Limb (tissue), 2 donors: ENCODE measurements around the gene SLC38A9.
"Not testable (repeated sequence)": the region's sequence is repeated elsewhere in the genome, so short reads cannot be mapped to it uniquely, and the experiment has no call there.

Source experiments
- DNase-seq, 2 donors: peaks; one replicate each; pipeline ENCODE4 v3.0.0-alpha.2; 2016; ENCODE audit errors: extremely low spot score in 2 of 2

The SLC38A9 gene

DNA sequence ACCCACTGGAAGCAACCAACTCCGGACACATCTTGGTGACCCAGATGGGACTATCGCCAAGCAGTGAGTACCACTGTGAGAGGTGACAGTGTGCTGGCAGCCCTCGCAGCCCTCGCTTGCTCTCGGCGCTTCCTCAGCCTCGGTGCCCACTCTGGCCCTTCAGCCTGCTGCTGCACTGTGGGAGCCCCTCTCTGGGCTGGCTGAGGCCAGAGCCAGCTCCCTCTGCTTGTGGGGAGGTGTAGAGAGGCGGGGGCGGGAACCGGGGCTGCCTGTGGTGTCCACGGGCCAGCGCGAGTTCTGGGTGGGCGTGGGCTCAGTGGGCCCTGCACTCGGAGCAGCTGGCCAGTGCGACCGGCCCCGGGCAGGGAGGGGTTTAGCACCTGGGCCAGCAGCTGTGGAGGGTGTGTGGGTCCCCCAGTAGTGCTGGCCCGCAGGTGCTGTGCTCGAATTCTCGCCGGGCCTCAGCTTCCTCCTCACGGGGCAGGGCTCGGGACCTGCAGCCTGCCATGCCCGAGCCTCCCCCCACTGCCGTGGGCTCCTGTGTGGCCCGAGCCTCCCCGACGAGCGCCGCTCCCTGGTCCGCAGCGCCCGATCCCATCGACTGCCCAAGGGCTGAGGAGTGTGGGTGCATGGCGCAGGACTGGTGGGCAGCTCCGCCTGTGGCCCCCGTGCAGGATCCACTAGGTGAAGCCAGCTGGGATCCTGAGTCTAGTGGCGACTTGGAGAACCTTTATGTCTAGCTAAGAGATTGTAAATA, 98.8 kb downstream of the SLC38A9 start:
- DNase-seq: no peak

DNA sequence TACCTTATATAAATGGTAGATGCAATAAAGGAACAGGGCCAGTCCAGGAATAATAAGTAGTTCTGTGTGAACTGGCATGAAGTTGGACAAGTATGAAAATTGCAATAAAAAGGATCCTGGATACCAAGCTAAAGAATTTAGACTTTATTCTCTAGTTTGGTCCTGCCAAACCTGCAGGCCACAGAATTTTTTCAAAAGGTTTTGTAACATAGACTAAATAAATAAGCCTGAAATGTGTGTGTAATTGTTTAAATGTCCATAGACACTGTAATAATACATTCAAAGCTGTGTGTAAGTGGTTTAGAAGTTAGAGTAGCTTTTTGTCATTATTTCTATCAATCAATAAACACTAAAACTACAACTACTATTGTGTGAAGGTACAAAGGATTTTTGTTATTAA, 101.6 kb downstream of the SLC38A9 start:
- DNase-seq: no peak

DNA sequence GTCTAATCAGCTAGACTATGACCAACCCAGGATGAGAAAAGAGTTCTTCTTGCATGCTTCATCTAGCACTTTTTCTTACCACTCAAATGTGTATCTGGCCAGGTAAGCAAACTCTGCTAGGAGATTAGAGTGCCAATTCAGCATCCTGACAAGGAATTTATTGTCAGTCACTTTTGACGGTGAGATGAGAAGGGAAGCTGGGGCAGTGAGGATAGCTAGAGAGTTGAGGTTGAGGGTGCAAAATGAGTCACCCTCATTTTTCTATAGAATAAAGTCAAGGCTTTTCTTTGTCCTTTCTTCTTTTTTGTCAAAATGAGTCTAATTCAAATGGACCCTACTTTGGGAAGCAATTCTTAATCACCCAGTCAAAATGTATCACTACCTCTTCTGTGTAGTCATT, 102.7 kb downstream of the SLC38A9 start:
- DNase-seq: no peak

DNA sequence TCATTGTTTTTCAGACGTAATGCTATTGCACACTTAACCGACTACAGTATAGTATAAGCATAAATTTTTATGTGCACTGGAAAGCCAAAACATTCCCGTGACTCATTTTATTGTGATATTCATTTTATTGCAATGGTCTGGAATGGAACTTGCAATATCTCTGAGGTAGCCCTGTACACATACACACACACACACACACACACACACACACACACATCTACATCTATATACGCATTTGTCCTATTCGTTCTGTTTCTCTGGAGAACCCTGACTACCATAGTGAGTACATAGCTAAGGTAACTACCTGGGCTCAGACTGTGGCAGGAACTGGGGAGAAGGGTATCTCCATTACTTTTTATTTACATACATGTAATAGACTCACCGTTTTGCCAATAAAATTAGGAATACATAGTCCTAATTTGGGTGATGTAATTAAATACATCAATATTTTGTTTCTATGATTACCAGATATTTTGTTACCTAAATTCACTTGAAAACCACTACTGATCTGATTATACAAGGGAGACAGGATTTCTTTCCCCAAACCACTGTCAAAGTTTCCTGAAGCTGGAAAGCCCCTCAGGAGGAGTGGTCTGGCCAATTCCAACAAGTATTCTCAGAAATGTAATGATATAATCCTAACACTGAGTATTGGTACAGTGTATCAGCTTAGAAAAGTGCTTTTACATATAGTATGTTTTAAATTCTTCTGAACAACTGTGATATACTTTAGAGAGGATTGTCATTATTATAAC, 103.4 kb downstream of the SLC38A9 start:
- no peak for DNase-seq

DNA sequence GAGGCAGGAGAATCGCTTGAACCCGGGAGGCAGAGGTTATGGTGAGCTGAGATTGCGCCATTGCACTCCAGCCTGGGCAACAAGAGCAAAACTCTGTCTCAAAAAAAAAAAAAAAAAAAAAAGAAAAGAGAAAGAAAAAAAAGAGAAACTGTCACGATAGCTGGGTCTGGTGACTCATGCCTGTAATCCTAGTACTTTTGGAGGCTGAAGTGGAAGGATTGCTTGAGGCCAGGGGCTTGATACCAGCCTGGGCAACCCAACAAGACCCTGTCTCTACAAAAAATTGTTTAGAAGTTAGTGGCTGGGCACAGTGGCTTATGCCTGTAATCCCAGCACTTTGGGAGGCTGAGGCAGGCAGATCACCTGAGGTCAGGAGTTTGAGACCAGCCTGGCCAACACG, 104.8 kb downstream of the SLC38A9 start:
- DNase-seq: not testable (repeated sequence)

DNA sequence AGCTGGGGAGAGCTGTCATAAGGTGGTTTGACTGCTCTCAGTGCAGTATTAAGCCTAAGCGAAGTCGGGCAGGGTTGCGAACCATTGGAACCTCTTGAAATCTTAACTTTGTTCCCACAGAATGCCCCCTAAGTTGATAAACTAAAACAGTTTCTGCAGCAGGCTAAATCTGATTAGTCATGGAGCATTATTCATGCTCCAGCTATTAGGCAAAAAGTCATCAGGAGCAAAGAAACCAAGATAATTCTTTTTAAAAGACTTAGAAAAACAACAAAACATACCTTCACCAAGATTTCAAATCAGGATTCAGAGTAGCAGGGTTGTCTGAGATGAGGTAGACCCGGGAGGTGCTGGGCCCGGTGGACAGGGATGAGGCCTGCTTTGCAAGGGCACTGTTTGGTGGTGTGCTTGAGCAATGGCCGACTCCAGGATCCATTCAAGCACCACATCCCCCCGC, 107.5 kb downstream of the SLC38A9 start:
- DNase-seq: no peak

DNA sequence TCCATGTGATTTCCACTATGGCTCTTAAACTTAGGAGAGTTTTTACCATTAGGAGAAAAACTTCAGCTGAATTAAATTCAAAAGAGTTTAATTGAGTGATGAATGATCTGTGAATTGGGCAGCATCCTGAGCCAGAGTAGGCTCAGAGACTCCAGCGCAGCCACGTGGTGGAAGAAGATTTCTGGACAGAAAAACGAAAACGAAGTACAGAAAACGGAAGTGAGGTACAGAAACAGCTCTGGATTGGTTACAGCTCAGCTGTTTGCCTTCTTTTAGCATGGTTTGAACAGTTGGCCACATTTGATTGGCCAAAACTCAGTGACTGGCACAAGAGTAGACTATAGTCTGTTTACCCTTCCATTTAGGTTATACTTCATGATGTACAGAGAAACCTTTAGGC, 108.2 kb downstream of the SLC38A9 start:
- no peak for DNase-seq

DNA sequence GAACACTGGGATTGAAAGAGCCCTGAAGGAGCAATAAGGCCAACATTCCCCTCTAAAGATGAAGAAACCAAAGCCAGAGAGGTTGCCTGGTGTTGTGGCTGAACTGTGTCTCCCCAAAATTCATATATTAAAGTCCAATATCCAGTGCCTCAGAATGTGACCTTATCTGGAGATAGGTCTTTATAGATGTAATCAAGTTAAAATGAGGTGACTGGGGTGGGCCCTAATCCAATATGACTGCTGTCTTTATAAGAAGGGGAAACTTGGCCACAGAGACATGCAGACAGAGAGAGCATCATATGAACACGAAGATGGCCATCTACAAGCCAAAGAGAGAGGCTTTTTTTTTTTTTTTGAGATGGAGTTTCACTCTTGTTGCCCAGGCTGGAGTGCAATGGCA, 110.5 kb downstream of the SLC38A9 start:
- no peak for DNase-seq

DNA sequence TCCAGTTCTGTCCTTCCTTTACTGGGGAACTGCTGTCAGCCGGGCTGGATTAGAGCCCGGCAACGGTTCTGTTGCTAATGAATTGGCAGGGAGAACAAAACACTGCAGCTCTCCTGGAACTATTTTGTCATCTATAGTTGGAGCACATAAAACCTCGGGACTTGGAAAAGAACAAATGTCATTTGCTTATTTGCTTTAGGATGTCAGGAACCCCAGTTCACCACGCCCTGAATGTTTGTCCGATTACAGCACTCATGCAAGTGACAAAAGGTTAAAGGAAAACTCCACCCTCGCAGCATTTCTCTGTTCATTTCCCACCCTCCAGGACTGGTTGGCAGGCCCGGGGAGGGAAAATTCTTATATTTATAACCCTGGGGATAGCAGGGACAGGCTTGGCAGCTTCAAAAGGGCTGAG, 110.9 kb downstream of the SLC38A9 start:
- DNase-seq: peak; percentile 67 to 89

DNA sequence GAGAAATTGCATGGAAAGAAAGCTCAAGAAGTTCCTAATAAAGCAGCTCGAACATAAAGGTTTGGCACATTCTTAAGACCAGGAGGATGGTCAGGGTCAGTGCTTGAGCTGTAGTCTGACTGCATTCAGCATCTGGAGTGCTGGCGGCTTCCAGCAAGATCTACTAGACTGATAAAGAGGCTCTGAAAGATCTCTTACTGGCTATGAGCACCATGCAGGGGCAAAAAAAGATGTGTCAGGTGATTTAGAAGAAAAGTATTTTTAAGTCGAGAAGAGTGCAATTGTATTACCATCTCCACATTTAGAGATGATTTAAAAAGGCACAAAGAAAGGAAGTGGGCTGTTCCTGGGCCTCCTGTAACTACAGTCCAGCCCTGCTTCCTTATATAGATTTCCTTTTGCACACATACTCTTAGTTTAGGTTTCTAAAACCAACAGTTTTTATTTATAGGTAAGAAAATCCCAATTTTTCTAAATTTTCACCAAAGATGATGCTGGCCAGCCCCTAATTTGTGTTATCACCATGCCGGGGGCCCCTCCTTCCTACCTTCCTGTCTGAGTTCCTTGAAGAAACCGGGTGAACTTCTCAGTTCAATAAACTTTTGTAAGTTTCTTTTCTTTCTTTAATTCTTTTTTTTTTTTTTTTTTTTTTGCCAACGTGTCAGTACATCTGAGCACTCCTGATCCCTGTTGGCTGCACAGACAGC, 111.5 kb downstream of the SLC38A9 start:
- peak; percentile 31 to 66 for DNase-seq

DNA sequence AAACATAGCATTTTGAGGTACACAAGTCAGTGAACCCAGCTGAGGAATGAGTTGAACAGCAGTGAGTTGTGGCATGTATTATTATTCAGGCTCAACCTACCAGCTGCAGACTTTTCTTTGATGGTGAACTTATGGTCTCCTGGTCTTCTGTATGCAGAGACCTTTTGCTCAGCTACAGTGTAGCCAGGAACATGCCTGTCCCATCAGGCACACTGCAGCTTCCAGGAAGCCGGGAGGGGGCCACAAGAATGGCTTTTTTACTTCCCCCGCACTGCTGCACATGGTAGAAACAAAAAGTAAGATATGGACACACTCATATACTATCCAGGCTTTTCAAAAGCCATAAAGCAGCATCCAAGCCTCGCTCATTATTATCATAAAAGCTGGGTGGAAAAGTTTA, 112.0 kb downstream of the SLC38A9 start:
- peak in 1 of 2 donors; percentile 34 for DNase-seq

DNA sequence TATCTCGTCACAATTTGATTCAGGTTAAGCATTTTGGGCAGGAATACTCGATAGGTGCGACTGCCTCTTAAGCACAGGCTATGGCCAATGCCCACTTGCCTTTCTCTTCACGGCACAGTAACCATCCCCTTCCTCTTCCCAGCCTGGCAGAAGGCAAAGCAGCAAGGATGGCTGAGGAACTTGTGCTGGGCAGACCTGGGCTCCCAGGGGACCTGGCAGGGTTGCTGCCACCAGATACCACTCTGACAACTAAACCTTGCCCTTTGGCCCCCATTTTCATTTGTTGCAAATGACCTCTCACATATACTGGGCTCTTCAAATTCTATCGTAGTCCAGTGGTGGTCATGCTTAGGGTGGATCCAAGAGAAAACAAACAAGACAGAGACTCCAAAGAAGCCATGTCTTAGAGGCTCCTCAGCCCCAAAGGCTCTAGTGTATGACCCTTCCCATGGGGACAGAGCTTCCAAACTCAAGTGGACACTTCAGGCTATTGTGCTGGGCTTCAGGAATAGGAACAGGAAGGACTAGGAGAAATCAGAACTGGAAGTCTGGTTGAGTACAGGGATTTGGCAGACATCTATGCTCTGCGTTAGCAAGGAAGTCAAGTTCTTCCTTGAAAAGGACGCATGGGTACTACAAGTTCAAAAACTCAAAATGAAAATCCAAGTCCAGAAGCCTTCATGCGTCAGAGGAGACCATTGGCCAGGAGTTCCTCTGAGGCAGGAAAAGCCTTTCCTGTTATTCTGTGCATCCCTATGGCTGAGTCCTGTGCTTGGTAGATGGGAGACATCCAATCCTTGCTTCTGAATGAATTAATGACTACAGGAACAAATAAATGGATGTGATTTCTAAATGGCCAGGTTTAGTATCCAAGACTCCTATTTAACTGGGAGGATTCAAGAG, 112.7 kb downstream of the SLC38A9 start:
- no peak for DNase-seq

DNA sequence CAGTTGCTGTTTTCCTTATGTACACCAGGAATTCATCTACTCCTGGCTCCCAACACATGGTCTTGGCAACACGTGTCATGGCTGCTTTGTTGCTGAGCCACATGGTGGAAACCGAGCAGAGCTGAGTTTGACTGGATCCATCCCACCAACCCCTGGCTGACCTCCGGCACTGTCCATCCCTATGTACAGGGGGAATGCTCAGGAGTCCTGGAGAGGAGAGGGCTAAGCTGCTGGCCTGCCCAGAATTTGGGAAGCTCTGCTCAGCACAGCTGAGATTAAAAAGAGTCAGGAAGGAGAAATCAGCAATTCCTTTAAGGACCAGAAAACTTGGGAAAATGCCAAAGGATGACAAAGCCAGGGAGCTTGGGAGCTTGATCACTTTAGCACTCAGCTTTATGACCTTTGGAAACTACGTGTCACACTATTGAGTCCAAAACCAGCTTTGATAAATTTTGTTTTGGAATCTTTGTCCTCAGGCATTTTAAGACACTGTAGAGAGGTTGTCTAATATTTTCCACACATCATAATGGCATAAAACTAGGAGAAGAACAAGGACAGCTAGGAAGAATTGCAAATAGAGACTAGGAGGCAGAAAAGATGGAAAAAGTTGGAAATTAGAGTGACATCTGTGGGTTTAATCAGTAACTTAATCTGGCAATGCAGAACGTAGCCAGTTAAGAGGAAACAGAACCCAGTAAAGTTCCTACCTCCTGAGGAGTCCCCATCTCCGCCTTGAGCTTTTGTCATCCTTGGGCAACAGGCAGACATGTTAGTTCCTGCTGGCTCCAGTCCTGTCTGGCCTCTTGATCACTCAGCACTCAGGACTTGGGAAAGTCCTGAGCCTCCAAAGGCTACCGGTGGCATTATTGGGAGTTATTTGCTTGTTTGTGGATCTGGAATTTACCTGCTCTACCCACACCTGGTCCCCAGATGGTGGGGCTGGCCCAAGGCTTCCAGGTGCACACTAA, 114.8 kb downstream of the SLC38A9 start:
- peak; percentile 75 to 93 for DNase-seq

DNA sequence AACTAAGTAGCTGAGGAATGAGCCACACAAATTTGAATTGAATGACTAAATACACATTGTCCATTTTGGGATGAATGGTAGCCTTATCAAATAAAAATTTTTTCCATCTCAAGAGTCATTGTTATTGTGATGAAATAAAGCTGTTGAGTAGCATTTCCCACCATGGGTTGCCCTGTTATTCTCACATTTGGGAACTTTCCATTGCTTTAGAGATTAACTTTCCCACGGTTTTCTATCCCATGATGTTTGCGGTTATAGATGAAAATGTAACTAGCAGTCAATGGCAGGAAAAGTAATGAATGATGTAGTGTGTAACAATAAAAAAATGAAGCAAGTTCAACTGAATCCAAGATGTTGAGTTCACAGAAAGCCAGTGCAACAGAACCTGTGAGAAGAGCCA, 117.5 kb downstream of the SLC38A9 start:
- DNase-seq: no peak

DNA sequence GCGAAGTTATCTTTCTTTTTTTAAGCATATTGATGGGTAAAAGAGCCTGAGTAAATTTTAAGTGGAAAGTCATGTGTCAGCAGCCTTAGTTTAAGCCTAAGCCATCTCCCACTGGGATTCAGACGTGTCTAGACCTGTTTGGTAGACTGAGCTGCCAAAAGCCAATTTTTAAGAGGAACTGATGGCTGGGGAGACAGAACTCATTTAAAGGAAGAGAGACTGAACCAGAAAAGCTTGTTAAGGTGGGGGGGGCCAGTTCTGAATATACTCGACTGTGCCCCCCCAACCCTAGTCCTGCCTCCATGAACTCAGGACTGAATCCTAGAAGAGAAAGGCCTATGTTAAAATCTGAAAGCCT, 119.0 kb downstream of the SLC38A9 start:
- no peak for DNase-seq

DNA sequence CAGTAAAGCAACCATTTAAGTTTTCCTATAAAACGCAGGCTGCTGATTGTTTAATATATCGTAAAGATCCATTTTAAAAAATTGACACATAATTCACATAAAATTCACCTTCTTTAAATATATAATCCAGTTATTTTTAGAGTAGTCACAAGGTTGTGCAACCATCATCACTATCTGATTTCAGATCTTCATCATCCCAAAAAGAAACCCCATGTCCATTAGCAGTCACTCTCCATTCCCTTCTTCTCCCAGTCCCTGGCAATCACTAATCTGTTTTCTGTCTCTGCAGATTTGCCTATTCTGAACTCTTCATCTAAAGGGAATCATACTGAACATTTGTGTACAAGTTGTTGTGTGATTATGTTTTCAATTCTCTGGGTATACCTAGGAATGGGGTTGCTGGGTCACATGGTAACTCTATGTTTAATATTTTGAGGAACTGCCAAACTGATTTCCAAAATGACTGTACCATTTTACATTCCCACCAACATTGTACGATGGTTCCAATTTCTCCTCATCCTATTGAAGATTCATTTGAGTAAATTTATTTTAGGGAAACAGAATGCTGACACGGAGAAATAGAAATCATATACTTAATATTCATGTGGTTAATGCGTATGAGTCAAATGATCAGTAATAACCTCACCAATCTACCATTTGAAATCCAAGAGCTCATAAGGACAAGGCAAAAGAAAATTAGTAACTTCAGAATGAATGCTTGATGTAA, 119.6 kb downstream of the SLC38A9 start:
- no peak for DNase-seq

DNA sequence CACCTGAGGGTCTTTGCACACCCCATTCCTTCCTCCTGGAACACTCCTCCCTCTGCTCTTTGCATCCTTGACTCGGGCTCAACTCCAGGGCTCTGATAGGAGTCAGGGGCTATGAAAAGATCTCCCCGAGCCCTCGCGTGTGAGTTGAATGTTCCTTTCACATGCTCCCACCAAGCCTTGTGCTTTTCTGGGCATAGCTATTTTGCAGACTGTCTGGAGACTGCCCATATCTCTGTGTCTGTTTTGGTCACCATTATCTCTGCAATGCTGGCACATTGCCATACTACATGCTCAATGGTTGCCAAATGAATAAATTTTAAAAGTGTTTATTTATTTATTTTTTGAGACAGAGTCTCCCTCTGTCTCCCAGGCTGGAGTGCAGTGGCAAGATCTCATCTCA, 120.4 kb downstream of the SLC38A9 start:
- no peak for DNase-seq

DNA sequence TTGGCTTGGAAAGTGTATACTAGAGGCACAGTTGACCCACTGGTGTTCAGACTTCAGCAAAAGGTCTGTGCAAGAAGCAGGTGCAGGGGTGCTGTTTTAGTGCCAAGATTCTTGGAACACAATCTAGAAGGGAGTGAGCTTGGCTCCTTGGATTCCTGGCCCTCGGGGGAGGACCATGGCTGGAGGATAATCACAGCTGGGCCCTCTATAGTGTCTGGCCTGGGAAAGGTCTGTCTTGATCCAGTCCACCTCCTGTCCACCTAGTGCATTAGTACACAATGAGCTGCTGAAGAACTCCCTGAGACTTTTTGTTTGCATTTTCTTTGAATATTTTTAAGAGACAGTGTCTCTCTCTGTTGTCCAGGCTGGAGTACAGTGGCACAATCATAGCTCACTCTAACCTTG, 126.9 kb downstream of the SLC38A9 start:
- DNase-seq: no peak

DNA sequence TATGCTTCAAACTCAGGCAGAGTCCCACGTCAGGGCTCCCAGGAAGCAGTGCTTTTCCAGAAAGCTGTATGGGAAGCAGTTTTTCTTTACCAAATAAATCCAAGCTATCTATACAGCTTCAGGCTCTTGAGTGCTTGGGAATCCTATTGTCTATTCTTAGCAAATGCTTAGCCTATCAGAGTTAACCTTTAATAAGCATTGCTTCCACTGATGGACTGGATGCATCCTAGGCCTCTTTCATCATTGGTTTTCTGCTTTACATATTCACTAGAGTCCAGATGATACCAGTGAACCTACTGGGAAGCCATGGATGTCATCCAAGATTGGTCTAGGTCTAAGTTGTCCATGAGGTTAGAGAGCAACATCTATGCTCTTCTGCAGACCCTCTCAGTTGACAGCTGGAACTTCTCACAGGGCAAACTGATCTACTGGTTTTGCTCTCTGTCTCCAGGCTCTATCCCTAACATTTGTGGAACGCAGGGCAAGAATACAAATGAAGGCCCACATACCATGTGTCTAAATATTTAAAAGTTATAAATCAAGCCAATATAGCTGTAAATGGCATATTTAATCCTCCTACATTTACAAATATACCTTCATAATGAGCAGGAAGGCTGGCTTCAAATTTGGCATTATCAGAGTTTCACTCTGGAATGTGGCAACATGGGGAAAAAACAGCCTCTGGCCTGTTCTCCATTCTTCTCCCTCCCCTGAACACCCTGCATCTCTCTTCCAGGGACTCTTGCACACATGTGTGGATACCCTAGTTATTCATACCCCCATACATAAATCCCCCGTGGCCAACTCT, 127.5 kb downstream of the SLC38A9 start:
- DNase-seq: no peak
